ENCODE results near the gene EIF4B.

Gene EIF4B

GRCh38 chr12:53047221-53048032, 41.2 kb downstream of the EIF4B start:
- DNase-seq, result peak; percentile 41

DNA sequence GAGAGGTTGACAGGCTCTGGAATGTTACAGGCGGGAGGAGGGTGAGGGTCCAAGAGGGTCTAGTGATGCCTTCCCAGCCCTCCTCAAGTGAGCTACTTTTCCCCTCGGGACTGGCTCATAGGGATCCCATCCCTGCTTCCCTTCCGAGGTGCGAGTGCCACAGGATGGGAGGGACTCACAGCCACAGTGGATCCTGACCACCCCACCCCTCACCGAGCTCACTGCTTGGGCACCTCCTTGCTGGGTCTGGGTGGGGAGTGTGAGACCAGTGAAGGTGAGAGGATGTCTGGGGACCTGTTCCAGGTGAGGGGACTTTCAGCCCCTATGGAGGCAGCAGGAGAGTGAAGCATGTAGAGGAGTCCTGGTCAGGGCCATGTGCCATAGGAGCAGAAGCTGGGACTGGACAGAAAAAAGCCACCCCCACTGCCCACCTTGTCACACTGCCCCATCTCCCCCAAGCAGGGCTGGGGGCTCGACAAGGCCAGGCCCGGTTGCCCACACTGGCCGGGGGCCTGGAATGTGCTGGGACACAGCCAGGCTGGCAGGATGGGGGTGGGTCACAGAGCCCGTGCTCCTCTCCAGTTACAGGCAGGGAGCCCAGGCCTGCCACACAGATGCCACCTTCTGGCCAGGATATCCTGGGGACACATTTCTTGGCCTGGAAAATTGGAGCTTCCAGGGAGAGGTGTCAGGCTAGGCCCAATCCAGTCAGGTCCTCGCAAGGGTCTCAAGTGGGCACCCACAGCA, 42.0 kb downstream of the EIF4B start:
- DNase-seq, result no peak

DNA sequence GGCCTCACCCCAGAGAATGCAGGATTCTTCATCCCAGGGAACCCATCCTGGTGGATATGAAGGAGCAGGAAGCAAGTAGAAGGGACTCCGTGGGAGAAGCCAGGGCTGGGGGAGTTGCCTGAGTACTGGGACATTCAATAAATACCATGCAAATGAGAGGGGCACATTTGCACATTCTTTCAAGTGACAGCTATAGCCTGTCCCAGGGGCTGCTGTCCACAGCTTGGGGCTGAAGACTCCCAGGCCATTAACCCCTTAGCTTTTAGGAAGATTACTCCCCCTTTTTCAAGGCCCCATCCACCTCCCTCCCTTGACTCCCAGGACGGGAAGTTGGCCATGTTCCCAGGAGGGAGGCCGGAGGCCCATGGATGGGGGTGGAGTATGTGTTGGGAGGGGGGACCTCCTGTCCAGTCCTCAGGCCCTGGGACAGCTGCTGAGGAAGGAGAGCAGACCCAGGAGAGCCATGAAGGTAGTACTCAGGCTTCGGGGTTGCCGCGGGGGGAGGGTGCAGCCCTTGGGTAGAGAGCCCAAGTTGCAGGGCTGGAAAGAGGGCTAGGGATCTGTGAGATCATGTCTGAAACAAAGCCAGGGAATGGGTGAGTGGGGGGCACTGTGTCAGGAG, 42.6 kb downstream of the EIF4B start:
- no peak for DNase-seq

DNA sequence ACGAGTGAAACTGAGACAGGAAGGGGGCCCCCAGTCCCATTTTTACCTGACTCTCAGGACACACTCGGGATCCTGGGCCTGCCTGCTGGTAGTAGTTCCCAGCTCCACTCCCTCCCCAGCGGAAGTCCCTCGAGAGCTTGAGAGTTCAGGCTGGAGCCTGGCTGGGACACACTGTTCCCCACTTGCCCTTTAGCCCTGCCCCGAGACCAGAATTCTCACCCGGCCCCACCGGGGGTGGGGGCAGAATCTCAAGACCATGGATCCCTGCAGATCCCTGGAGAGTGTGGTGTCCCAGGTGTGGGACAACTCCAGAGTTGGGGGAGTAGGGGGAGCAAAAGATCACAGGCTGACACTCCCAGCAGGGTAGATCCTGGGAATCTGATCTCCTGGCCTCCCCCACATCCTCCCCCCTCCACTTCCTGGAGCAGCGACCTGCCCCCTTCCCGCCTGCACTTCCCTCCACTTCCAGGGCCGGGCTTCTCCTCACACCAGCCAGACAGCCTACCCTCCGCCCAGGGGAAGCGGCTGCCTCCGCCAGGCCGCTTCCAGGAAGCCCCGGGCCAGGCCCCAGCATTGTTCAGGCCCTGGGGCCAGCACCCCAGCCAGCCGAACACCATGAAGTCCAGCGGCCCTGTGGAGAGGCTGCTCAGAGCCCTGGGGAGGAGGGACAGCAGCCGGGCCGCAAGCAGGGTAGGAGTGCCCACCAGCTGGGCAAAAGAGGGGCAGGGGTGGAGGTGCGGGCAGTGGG, 43.5 kb downstream of the EIF4B start, which contains the start of gene TNS2:
TNS2 (plus strand) TSS at position 495 of the 748 bp plus-strand sequence; CDS start at position 616, 121 bp downstream.
- DNase-seq, result no peak

DNA sequence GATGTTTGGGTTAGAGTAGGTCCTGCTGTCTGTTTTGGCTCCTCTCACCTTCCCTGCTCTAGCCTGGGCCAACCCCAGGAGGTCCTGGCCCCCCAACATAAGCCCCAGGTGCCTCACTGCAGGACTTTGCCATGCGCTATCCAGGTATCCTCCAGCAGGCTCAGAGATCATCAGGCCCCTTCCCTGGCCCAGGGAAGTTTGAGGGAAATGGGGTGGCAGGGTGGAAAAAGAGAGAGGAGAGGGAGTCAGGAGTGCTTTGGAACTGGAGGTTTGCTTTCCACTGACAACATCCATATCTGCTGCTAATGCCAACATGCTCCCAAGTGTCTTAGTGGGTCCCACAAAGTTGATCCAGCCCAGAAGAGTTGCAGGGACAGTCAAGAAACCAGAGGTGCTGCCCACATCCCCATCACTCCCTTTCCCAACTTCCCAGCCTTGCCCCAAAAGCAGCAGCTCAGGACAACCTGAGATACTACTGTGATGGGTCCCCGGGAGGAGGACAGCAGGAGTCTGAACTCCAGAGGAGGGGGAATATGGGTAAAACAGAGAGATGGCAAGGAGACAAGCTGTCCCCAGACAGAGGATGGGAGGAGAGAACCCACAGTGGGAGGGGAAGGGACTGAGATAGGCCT, 44.3 kb downstream of the EIF4B start:
- DNase-seq, result no peak

GRCh38 chr12:53051058-53051880, 45.0 kb downstream of the EIF4B start:
- DNase-seq, result no peak

DNA sequence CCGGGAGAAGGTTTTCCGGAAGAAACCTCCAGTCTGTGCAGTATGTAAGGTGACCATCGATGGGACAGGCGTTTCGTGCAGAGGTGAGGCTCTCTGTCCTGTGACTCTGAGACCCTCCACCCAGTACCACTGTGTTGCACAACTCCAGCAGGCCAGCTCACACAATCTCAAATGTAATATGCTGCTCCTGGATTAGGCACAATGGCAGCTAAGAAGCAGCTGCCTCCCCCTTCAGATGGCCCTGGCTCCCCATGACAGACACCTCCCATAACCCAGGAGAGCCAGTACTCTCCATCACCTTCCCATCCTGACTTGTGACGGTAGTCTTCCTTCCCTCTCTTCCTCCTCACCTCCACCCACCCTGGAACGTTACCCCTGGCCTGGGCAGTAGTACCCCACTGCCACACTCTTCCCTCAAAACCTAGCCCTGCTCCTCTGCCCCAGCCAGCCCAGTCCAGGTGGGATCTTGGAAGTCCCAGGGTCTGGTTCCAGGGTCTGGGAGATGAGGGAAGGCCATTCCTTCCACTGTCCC, 45.7 kb downstream of the EIF4B start:
- DNase-seq, result no peak

DNA sequence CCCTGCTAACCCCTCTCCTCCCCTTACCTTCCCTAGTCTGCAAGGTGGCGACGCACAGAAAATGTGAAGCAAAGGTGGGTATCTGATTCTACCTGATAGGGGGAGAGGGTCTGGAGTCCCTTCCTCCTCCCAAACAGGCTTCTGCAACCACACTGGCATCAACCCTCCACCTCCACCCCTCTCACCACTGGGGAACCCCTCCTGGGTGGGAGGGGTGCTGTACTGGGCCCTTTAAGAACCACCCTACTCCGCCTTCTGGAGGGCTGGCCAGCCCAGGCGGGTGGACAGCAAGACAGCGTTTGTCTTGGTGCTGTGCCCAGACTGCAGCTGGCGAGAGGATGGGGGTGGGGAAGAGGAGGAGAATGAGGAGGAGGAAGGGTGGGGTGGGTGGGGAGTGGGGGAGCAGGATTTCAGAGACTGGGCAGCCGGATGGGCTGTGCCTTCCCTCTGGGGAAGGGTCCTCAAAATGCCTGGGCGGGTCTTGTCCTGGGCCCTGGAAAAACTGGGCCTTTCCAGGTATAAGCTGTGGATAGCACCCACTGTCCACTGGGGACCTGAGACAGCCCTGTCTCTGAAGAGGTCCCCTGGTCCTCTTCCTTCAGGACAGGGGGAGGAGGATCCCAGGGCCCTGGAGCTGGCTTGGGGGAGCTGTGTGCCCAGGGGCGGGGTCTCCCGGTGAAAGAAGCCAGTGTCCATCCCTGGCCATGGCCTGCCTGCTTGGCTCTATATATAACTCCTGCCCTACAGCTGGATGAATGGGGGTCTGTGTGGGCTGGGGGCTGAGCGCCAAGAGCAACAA, 46.4 kb downstream of the EIF4B start:
- DNase-seq, result peak; percentile 21

DNA sequence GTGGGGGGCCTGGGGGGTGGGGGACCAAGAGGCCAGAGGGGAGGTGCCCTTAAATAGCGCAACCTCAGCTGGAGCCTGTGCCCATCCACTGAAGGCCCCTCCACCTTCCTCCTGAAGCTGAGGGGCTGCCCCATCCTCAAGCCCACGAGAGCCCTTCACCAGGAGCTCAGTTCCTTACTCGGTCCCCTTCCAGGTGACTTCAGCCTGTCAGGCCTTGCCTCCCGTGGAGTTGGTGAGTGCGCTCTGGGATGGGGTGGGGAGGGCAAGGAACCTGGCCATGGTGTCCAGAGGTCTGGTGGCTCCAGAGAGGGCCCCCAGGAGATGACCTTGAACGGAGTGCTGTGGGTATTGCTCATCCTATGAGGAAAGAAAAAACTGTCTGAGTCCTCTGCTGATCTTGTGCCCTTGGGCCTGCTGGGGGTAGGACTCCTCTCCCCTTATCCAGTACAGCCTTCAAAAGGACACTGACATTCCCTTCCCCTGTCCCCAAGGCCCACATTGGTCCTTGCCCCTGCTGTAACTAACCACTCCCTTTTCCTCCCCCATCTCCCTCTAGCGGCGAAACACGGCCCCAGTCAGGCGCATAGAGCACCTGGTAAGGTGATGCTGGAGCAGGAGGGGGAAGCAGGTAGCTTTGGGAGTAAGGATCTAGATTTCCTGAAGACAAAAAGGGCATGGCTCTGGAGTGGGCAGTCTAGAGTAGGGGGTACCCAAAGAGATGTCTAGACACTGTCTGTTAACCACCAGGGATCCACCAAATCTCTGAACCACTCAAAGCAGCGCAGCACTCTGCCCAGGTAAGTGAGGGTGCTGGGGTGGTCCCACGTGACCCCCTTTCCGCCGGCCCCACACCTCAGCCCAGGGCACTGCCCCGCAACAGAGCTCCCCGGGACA, 47.2 kb downstream of the EIF4B start:
- DNase-seq, result peak; percentile 72

GRCh38 chr12:53054112-53054878, 48.0 kb downstream of the EIF4B start:
- DNase-seq, result peak; percentile 90

GRCh38 chr12:53055471-53056266, 49.4 kb downstream of the EIF4B start:
- no peak for DNase-seq

DNA sequence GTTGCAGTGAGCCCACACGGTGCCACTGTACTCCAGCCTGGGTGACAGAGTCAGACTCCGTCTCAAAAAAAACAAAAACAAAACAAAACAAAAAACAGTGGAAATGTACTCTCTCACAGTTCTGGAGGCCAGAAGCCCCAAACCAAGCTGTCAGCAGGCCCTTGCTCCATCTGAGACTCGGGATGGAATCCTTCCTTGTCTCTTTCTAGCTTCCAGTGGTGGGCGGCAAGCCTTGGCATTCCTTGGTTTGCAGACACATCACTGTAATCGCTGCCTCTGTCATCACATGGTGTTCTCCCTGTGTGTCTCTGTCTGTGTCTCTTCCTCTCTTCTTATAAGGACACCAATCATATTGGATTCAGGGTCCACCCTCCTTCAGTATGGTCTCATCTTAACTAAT, 50.0 kb downstream of the EIF4B start:
- no peak for DNase-seq

DNA sequence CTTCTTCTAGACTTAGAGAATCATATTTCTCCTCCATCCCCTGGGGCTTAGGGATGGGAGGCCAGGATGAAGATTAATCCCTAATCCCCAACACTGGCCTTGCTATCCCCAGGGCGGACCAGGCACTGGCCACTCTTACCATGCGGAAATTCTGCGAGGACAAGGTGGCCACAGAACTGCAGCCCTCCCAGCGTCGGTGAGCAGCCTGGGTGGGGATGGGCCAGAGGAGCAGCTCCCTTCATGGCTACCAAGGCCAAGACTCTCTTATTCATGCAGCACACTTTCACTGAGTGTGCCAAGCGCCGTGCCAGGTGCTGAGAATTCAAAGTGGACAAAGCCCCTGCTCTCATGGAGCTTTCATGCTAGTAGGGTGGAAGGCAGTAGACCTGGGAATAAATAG, 50.6 kb downstream of the EIF4B start:
- no peak for DNase-seq

DNA sequence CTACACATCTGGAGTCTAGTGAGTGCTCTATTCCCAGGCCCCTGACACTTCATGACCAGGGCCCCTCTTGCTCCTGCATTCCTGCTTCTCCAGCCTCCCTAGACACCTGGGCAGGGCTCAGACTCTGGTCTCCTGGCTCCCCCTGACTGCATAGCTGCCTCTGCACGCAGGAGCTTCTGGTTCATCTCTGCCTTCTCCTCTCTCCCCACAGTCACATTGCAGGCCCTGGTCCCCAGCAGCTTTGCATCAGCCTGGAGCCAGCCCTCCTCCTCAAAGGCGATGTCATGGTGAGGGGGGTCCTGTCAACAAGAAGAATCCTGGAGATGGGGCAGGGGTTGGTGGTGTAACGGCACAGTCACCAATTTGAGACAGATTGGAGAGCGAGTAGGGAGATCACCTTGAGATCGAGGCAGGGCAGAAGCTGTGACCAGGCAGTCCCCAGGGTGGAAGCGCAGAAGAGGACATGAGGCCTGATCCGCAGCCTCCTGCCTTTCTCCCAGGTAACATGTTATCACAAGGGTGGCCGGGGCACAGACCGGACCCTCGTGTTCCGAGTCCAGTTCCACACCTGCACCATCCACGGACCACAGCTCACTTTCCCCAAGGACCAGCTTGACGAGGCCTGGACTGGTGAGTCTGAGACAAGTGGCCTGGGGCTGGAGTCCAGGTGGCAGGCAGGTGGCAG, 51.7 kb downstream of the EIF4B start:
- DNase-seq, result no peak

- DNase-seq, result no peak
Measured at GRCh38 chr12:53058674-53059433, 52.6 kb downstream of the EIF4B start.

DNA sequence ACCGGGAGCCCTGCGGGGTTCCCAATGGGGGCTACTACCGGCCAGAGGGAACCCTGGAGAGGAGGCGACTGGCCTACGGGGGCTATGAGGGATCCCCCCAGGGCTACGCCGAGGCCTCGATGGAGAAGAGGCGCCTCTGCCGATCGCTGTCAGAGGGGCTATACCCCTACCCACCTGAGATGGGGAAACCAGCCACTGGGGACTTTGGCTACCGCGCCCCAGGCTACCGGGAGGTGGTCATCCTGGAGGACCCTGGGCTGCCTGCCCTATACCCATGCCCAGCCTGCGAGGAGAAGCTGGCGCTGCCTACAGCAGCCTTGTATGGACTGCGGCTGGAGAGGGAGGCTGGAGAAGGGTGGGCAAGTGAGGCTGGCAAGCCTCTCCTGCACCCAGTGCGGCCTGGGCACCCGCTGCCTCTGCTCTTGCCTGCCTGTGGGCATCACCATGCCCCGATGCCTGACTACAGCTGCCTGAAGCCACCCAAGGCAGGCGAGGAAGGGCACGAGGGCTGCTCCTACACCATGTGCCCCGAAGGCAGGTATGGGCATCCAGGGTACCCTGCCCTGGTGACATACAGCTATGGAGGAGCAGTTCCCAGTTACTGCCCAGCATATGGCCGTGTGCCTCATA, 53.3 kb downstream of the EIF4B start:
- DNase-seq, result no peak
